NCI-H2196 treated with DMSO at 0.1 percent for 48 hours (cell line): Measurements from ENCODE around the gene PIK3C2A.

ENCODE experiments used
- DNase-seq: peaks from one replicate; lab custom pipeline; 2025; ENCODE audit not compliant: unreplicated experiment; lab: John Stamatoyannopoulos, UW

The PIK3C2A gene

DNA sequence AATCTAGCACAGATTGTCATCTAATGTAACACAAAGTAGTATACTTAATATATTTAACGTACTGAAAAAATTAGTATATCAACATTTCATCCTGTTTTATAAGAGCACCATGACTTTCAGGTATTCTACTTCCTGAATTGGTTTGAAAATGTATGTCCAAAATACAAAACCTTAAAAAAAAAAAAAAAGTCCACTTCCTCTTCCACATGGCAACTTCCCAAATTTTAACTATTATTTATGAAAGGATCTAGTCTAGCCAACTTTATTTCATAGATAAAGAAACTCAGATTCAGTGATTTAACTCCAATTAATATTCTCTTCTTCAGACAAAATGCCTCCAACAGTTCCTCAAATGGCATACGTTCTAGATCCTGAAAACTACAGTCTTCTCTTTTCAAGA is 44.0 kb downstream of the PIK3C2A start:
- no peak for DNase-seq

DNA sequence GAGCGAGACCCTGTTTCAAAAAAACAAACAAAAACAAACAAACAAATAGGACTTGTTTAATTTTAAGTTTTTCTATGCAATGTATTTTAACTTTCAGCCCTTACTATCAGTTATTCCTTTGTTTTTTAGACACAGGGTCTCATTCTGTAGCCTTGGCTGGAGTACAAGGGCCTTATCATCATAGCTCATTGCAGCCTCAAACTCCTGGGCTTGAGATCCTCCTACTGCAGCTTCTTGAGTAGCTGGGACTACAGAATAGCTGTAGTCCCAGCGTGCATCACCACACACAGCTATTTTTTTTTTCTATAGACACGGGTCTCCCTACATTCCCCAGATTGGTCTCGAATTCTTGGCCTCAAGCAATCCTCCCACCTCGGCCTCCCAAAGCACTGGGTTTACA is 44.5 kb downstream of the PIK3C2A start:
- no peak for DNase-seq

DNA sequence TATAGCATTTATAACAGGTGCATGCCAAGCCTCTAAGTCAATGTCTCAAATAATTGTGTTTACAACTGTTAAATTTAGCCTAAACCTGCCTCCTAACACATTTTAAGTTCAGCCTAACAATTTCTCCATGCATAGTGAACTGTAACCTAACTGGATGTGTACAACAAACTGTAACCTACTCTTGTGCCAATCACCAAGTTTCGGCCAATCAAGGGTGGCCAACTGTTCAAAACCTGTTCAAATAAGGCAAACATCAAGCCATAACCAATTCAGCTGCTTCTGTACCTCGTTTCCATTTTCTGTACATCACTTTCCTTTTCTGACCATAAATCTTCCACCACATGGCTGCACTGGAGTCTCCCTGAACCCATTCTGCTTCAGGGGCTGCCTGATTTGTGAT is 45.4 kb downstream of the PIK3C2A start:
- no peak for DNase-seq

DNA sequence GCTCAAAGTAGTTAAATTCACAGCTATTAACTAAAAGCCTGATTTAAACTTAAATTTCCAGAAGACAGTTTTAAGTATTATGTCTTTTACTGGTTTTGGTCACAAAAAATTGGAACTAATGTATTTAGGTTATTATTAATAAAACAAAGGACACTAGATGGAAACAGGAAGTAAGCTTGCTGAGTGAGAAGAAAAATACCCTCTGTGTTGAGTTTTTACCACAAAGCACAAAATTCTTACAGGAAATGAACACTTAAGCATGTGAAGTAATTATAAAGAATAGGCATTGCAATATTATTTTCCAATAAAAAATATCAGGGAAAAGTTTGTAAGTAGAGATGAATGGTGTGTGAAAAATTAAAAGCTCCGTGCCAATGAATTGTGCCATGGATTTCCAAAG is 46.3 kb downstream of the PIK3C2A start:
- no peak for DNase-seq

DNA sequence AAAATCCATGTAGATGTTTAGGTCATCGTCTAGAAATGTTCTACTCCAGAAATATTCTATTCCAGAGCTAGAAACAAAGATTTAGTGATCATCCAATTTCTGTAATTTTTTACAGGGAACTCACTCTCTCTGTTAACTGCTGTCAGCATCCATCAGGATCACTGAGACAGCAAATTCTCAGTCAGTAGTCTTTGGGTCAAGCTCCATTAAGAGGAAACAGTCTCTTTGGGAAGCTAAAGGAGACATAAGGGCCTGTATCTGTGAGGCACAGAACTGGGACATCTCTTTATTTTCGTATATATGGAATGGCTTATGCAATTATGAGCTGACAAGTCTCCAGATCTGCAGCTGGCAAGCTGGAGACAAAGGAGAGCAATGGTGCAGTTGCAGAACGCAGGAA is 48.3 kb downstream of the PIK3C2A start:
- DNase-seq: no peak
